Thoracic aorta (tissue), 2 donors: ENCODE measurements around the gene CIAO2A. TPM values are rescaled to one million over a fixed set of nuclear protein-coding genes. Genes with fewer than 3 reads are reported as not detected.

ENCODE experiments used
- ATAC-seq: fragments of 150-250 bp; one replicate; pipeline ENCODE4 v1.8.0; 2017; ENCODE audit warnings: low read depth; ENCODE audit not compliant: insufficient number of reproducible peaks, low FRiP score
- DNase-seq: peaks from one replicate; pipeline ENCODE4 v3.0.0-alpha.2; 2020; ENCODE audit warnings: low spot score
- H3K27ac ChIP-seq, 2 donors: fragments of 200-600 bp; sonication (generic); 1 replicate in 1 of 2; 2 replicates in 1 of 2; pipeline ENCODE4 v1.5.1; 2016; ENCODE audit warnings: mild to moderate bottlenecking in 2 of 2, moderate library complexity in 2 of 2
- H3K27me3 ChIP-seq: fragments of 200-600 bp; sonication (generic); replicated peaks from 2 replicates; pipeline ENCODE4 v1.6.0; 2016; ENCODE audit warnings: mild to moderate bottlenecking; ENCODE audit not compliant: insufficient read depth
- H3K36me3 ChIP-seq: fragments of 200-600 bp; sonication (generic); one replicate; pipeline ENCODE4 v1.5.1; 2016
- H3K4me1 ChIP-seq, 2 donors: fragments of 200-600 bp; sonication (generic); 1 replicate in 1 of 2; 2 replicates in 1 of 2; pipeline versions ENCODE4 v1.5.1 to v1.6.0; 2016; ENCODE audit warnings: low read depth in 2 of 2, mild to moderate bottlenecking in 1 of 2; ENCODE audit not compliant: control insufficient read depth in 1 of 2
- H3K4me3 ChIP-seq: fragments of 200-600 bp; sonication (generic); 2 replicates; pipeline ENCODE4 v1.5.1; 2016; ENCODE audit warnings: mild to moderate bottlenecking
- H3K9me3 ChIP-seq: fragments of 200-600 bp; sonication (generic); 2 replicates; pipeline ENCODE4 v1.5.1; 2016
- total RNA-seq, 2 donors: library from RNA; depleted of rRNA; stranded (reverse); fragments of >200 nt; gene quantifications; one replicate each; pipeline versions ENCODE4 v1.1.0 to v1.2.3, GENCODE V29; 2016
- TF ChIP-seq, protein P1 (sequence below): fragments of 200-600 bp; sonication (generic); IDR thresholded peaks from one replicate; pipeline ENCODE4 v1.5.1; 2019; ENCODE audit warnings: antibody characterized with exemption

CIAO2A gene
- total RNA-seq, 2 donors from 2014 or later = 16.9 to 24.4 TPM

- peaks cover 77% of the 10 kb centered on the region for H3K36me3 ChIP-seq
- DNase-seq (no peak), ATAC-seq (no peak)
- no peak overlapping the region for H3K4me3 ChIP-seq
- TF ChIP-seq, protein P1, sequence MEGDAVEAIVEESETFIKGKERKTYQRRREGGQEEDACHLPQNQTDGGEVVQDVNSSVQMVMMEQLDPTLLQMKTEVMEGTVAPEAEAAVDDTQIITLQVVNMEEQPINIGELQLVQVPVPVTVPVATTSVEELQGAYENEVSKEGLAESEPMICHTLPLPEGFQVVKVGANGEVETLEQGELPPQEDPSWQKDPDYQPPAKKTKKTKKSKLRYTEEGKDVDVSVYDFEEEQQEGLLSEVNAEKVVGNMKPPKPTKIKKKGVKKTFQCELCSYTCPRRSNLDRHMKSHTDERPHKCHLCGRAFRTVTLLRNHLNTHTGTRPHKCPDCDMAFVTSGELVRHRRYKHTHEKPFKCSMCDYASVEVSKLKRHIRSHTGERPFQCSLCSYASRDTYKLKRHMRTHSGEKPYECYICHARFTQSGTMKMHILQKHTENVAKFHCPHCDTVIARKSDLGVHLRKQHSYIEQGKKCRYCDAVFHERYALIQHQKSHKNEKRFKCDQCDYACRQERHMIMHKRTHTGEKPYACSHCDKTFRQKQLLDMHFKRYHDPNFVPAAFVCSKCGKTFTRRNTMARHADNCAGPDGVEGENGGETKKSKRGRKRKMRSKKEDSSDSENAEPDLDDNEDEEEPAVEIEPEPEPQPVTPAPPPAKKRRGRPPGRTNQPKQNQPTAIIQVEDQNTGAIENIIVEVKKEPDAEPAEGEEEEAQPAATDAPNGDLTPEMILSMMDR = no peak
- no peaks in the 10 kb centered on the region for H3K4me1 ChIP-seq
- no peaks in the 10 kb centered on the region for H3K9me3 ChIP-seq
- no peaks in the 10 kb centered on the region for H3K27me3 ChIP-seq
- no peak overlapping the region for H3K27ac ChIP-seq
Measured at GRCh38 chr15:64130159-64130558, 36.5 kb upstream of the CIAO2A start.

GRCh38 chr15:64127521-64128270 lies 34.1 kb upstream of the CIAO2A start:
- no peak overlapping the region for H3K4me3 ChIP-seq
- no peak overlapping the region for H3K27ac ChIP-seq
- no peaks in the 10 kb centered on the region for H3K27me3 ChIP-seq
- no peaks in the 10 kb centered on the region for H3K9me3 ChIP-seq
- TF ChIP-seq, protein P1 = no peak
- ATAC-seq = no peak
- DNase-seq = no peak
- H3K4me1 ChIP-seq = no peaks in the 10 kb centered on the region
- H3K36me3 ChIP-seq = peaks cover 70% of the 10 kb centered on the region

DNA sequence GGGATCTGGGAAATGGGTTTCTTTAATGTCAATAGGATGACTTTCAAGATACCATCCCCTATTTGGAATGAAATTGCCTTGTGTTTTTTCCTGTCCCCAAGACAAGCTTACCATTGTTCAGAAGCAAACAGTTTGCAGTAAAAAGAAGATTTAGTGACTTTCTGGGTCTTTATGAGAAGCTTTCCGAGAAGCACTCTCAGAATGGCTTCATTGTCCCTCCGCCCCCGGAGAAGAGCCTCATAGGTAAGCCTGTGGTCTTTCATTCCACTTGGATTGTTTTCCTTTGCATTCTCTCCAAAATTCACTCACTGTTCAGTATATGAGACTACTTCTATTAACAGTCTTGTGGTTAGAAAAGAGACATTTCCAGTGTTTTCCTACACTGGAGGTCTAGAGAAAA lies 32.3 kb upstream of the CIAO2A start:
- peaks cover 58% of the 10 kb centered on the region for H3K36me3 ChIP-seq
- no peak overlapping the region for H3K4me3 ChIP-seq
- DNase-seq (no peak), ATAC-seq (no peak)
- TF ChIP-seq, protein P1 = no peak
- H3K27ac ChIP-seq = no peak overlapping the region
- no peaks in the 10 kb centered on the region for H3K27me3 ChIP-seq
- H3K9me3 ChIP-seq = no peaks in the 10 kb centered on the region
- no peaks in the 10 kb centered on the region for H3K4me1 ChIP-seq

DNA sequence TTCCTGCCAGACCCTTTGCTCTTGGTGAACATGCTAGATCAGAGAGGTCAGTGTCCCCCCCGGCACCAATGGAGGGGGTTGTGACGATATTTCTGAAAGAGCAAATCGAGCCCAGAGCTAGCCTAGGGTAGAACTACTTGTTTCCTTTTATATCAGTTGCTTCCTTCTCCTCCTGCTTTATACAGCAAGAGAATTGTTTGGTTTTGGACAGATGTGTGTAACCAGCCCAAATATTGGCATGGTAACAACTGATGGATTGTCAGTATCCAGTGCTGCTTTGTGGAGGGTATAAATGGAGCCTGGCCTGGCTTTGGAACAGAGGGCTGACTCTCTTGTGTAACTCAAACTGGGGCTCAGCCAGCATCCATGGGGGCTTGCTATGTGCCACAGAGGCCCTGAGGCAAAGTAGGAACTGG lies 29.3 kb upstream of the CIAO2A start:
- Histone ChIP-seq H3K27ac (no peak overlapping the region), H3K4me1 (no peaks in the 10 kb centered on the region), H3K9me3 (no peaks in the 10 kb centered on the region), H3K36me3 (peaks cover 59% of the 10 kb centered on the region), H3K27me3 (no peaks in the 10 kb centered on the region), H3K4me3 (no peak overlapping the region)
- ATAC-seq (no peak), DNase-seq (no peak)
- TF ChIP-seq, protein P1 = no peak

- Histone ChIP-seq H3K9me3 (no peaks in the 10 kb centered on the region), H3K27me3 (no peaks in the 10 kb centered on the region), H3K4me3 (no peak overlapping the region), H3K36me3 (peaks cover 59% of the 10 kb centered on the region), H3K27ac (no peak overlapping the region), H3K4me1 (no peaks in the 10 kb centered on the region)
- no peak for DNase-seq
- TF ChIP-seq, protein P1 = no peak
- no peak for ATAC-seq
Measured at GRCh38 chr15:64122444-64122843, 28.8 kb upstream of the CIAO2A start.
